HG02981 (cell line): ENCODE results near the gene DDAH1.

Experiments used
- ATAC-seq: cut with Tn5 transposase; IDR thresholded peaks from one replicate; pipeline ENCODE4 v1.9.1; 2021; ENCODE audit warnings: mild to moderate bottlenecking, moderate library complexity; ENCODE audit not compliant: unreplicated experiment

The DDAH1 gene

DNA sequence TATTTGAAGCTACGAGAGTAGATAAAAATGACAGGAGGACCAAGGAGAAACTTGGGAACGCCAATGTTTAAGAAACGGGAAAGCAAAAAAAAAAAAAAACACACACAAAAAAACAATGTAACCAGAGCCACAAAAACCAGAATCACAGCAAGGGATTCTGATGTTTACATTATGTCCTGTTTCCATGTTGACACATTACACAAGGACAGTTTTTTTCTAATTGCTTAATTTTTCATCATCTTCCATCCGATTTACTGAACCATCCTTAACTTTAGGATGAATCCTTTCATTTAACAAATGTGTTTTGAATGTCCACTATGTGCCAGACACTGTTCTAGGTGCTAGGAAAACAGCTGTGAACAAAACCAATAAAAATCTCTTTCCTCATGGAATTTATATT is 187.2 kb downstream of the DDAH1 start:
- ATAC-seq = no peak

DNA sequence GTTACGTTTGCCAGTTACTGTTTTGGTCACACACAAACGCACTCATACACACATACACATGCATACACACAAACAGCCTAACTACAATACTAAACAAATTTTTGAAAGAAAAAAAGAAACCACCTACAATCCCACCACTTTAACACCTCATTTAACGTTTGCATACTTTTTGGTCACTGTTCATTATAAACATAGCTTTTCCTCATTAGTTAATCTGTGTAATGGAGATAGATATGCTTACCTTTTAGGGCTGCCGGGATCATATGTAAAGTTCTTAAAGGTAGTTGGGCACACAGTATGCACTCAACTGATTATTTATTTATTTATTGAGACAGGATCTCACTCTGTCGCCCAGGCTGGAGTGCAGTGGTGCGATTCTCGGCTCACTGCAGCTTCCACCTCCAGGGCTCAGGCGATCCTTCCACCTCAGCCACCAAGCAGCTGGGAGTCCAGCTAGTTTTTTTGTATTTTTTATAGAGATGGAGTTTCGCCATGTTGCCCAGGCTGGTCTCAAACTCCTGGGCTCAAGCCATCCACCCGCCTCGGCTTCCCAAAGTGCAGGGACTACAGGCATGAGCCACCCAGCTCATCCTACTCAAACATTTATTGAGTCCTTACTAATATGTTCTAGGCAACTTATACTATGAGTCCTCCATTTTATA is 187.8 kb downstream of the DDAH1 start:
- ATAC-seq = no peak

DNA sequence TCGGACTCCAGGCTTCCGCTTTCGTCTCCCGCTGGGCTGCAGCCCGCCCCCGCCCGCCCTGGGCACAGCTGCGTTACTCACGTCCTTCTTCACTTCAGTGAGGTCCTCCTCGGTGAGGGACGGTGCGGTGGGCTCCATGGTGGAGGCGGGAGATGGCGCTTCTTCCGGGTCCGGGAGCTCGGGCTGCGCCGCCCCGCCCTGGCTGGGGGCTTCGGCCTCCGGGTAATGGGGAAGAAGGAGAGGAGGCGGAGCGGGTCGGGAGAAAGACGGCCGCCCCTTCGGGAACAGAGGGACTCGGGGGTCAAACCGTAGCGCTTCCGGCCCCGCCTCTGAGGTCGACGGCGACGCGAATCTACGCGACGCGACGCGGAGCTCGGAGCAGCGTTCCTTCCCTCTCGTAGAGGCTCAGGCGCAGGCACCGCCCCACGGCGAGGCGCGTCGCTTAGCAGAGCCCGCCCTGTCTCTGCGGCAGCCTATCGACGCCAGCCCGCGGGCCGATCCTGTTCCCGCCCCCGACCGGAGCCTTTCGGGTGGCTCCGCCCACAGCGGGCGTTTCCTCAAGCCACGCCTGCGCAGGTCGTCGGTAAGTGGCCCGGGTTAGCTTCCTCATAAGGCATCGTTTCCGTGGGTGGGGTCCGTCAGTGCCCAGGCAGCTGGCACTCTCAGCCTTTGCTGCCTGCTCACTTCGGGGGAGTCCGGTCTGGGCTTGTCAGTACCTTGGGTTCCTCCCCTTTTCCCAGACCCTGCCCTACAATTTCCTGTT is 188.6 kb downstream of the DDAH1 start, which contains the start of gene BCL10:
TSS of gene BCL10 (minus strand) at position 418 of the 763 bp plus-strand sequence. CDS start at position 138, 280 bp downstream.
- peak; percentile 97 for ATAC-seq

- no peak for ATAC-seq
Measured at GRCh38 chr1:85275701-85276214, 189.2 kb downstream of the DDAH1 start.

DNA sequence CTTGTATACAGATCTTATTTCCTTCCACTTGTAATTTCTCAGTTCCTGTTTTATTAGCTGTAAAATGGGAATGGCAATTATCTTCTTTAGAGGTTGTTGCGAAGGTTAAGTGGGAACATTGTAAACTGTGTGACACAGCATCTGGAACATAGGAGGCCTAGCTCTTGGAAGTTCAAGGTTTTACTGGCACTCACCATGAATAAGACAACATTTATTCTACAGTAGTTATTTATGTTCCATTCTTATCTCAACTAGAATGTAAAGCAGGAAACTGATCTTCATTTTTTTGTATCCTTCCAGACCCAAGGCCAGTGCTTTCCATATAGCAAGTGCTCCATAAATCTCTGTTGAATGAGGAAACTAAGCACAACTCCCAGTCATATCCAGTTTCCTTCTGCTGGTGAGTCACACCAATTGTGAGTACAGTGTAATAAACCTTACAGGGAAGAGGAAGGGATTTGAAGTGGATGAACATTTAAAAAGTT is 189.9 kb downstream of the DDAH1 start:
- ATAC-seq = no peak

- ATAC-seq = no peak
Measured at GRCh38 chr1:85273397-85273796, 191.6 kb downstream of the DDAH1 start.

- ATAC-seq = no peak
Measured at GRCh38 chr1:85268801-85269585, 196.0 kb downstream of the DDAH1 start.
